ENCODE results near the gene CAMK4.
"Not testable (repeated sequence)": the region's sequence is repeated elsewhere in the genome, so short reads cannot be mapped to it uniquely, and the experiment has no call there.

CAMK4 gene

DNA sequence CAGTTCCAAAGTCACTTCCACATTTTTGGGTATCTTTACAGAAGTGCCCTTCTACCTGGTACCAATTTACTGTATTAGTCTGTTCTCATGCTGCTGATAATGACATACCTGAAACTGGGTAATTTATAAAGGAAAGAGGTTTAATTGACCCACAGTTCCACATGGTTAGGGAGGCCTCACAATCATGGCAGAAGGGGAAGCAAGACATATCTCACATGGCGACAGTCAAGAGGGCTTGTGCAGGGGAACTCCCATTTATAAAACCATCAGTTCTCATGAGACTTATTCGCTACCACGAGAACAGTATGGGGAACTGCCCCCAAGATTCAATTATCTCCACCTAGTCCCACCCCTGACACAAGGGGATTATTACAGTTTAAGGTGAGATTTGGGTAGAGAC, 185.9 kb downstream of the CAMK4 start:
- H3K4me1 ChIP-seq (ENCODE audit: insufficient read depth, low read length); H3K36me3 ChIP-seq (ENCODE audit: insufficient read depth, low read depth, low read length); H3K27ac ChIP-seq (ENCODE audit: low read length); H3K4me3 ChIP-seq (ENCODE audit: low read length); H3K9me3 ChIP-seq (ENCODE audit: insufficient read depth, low read depth, low read length); H3K27me3 ChIP-seq (ENCODE audit: insufficient read depth, low read length); H3K9ac ChIP-seq (ENCODE audit: low read depth, low read length): not testable (repeated sequence)

DNA sequence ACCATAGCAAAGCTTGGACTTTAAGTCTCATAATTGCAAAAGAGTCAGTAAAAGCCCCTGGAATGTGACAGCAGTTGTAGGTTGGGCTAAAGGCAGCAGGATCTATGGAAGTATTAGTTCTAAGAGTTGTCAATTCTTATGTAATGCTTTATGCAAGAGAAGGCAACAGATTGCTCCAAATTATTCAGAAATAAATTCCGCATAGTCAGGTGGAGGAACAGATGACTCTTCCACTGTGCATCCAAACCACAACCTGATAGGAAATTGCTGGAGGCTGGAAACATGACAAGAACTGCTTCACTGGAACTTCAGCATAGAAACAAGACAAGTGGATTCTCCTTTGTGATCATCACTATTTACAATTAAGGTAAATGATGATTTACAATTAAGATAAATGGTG, 187.1 kb downstream of the CAMK4 start:
- no peaks in the 10 kb centered on the region for H3K4me1 ChIP-seq (ENCODE audit: insufficient read depth, low read length)
- H3K27me3 ChIP-seq (ENCODE audit: insufficient read depth, low read length): no peaks in the 10 kb centered on the region
- peaks cover 10% of the 10 kb centered on the region for H3K9me3 ChIP-seq (ENCODE audit: insufficient read depth, low read depth, low read length)
- H3K9ac ChIP-seq (ENCODE audit: low read depth, low read length): no peak overlapping the region
- no peak overlapping the region for H3K4me3 ChIP-seq (ENCODE audit: low read length)
- H3K27ac ChIP-seq (ENCODE audit: low read length): no peak overlapping the region
- H3K36me3 ChIP-seq (ENCODE audit: insufficient read depth, low read depth, low read length): no peaks in the 10 kb centered on the region

DNA sequence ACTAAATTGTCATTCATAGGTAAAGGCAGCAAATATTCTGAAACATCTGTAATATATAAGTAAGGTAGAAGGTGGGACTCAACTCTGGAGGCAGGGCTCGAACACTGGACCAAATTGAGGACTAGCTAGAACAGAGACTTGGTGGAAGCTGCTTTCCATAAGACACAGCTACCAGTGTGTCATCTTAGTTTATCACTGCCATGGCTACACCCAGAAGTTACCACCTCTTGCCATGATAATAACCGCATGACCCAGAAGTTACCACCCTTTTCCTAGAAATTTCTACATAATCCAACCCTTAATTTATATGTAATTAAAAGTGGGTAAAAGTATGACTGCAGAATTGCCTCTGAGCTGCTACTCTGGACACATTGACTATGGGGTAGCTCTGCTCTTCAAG, 188.4 kb downstream of the CAMK4 start:
- no peaks in the 10 kb centered on the region for H3K4me1 ChIP-seq (ENCODE audit: insufficient read depth, low read length)
- H3K4me3 ChIP-seq (ENCODE audit: low read length): no peak overlapping the region
- H3K36me3 ChIP-seq (ENCODE audit: insufficient read depth, low read depth, low read length): no peaks in the 10 kb centered on the region
- H3K9me3 ChIP-seq (ENCODE audit: insufficient read depth, low read depth, low read length): peaks cover 10% of the 10 kb centered on the region
- no peak overlapping the region for H3K9ac ChIP-seq (ENCODE audit: low read depth, low read length)
- no peaks in the 10 kb centered on the region for H3K27me3 ChIP-seq (ENCODE audit: insufficient read depth, low read length)
- no peak overlapping the region for H3K27ac ChIP-seq (ENCODE audit: low read length)

DNA sequence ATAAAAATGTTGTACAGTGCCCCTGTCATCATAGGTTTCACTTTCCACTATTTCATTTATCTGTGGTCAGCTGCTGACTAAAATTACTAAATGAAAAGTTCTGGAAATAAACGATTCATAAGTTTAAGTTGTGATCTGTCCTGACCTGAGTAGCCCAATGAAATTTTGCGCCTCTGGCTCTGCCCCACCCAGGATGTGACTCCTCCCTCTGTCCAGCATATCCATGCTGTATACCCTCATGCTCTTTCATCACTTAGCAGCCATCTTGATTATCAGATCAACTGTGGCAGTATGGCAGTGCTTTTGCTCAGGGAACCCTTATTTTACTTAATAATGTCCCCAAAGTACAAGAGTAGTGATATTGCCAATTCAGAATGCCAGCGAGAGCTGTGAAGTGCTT, 190.9 kb downstream of the CAMK4 start:
- no peaks in the 10 kb centered on the region for H3K9me3 ChIP-seq (ENCODE audit: insufficient read depth, low read depth, low read length)
- no peak overlapping the region for H3K27ac ChIP-seq (ENCODE audit: low read length)
- H3K27me3 ChIP-seq (ENCODE audit: insufficient read depth, low read length): no peaks in the 10 kb centered on the region
- H3K4me1 ChIP-seq (ENCODE audit: insufficient read depth, low read length): no peaks in the 10 kb centered on the region
- H3K4me3 ChIP-seq (ENCODE audit: low read length): no peak overlapping the region
- H3K36me3 ChIP-seq (ENCODE audit: insufficient read depth, low read depth, low read length): no peaks in the 10 kb centered on the region
- H3K9ac ChIP-seq (ENCODE audit: low read depth, low read length): no peak overlapping the region

DNA sequence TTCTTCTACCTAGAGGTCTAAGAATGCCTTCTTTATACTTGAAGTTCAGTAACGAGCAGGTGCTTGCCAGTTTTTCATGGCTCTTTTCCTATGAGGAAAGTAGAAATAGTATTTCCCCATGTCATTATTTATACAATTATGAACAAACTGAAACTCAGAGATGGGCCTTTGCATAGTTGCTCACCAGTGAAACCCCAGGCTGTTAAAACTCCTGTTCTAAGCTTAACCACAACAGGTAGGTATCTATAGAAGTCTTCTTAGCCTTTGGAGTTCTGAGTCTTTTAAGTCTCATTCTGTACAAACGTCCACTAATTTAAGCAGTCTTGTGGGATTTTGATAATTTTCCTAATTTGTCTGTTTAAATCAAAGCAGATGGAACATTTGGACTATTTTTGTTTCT, 198.1 kb downstream of the CAMK4 start:
- Histone ChIP-seq H3K4me1 (ENCODE audit: insufficient read depth, low read length) (peaks cover 6% of the 10 kb centered on the region; the same call in 1 of the 2 replicates), H3K9me3 (ENCODE audit: insufficient read depth, low read depth, low read length) (no peaks in the 10 kb centered on the region), H3K36me3 (ENCODE audit: insufficient read depth, low read depth, low read length) (no peaks in the 10 kb centered on the region), H3K27ac (ENCODE audit: low read length) (no peak overlapping the region), H3K27me3 (ENCODE audit: insufficient read depth, low read length) (no peaks in the 10 kb centered on the region), H3K9ac (ENCODE audit: low read depth, low read length) (no peak overlapping the region), H3K4me3 (ENCODE audit: low read length) (no peak overlapping the region)

DNA sequence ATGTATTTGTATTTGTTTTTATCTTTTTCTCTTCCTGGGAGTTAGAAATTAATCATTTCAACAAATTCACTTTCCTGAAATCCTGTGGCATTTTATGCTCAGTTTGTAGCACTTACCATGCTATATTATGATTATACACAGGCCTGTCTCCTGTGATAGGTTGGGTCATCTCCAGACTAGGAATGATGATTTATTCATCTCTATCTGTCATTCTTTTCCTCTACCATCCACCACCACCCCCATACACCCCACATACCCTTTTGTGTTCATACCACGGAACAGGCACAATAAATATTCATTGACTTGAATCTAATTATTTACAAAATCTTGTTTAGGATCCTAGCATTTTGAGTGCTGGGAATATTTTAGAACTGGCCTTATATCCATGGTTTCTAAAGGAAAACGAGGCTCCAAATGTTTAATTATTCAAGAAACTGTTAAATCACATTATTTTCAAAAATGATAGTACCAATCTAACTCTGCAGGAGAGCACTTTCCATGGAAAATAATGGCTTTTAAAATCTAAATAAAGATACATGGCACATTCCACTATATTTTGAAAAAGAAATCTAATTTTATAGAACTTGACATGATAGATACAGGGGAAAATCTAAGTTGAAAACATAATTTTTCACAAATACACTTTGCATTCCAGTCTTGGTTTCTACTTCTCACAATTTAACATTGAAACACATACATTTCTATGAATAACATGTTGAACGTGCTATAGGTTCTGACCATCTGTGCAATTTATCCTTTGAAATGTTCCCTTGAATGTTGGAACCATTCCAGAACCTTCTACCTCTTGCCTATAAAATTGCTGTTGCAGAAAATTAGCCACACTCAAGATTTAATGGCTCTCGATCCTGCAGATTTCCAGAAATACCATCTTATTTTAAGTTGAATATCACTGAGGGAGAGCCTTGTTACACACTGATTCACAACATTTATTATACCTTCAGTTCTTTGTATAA, 198.8 kb downstream of the CAMK4 start:
- Histone ChIP-seq H3K27me3 (ENCODE audit: insufficient read depth, low read length) (no peaks in the 10 kb centered on the region), H3K36me3 (ENCODE audit: insufficient read depth, low read depth, low read length) (no peaks in the 10 kb centered on the region), H3K9me3 (ENCODE audit: insufficient read depth, low read depth, low read length) (no peaks in the 10 kb centered on the region), H3K27ac (ENCODE audit: low read length) (no peak overlapping the region), H3K9ac (ENCODE audit: low read depth, low read length) (no peak overlapping the region), H3K4me3 (ENCODE audit: low read length) (no peak overlapping the region), H3K4me1 (ENCODE audit: insufficient read depth, low read length) (peaks cover 6% of the 10 kb centered on the region; the same call in 1 of the 2 replicates)

DNA sequence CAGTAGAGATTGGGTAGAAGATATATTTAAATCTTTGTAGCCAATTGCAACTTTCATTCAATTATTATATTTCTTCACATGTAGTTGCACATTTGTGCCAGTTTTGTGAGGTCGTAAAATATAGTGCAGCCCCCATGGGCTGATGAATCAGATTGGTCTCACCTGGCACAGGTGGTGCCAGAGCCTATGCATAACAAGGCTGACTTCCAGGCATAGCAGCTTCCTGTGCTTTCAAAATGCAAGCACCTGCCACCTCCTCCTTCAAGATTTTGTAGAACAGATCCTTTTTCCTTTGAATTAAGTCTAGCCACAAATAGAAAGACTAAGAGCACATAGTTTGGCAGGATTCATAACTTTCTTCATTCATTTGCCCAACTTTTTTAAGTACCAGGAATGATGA, 201.0 kb downstream of the CAMK4 start:
- H3K4me1 ChIP-seq (ENCODE audit: insufficient read depth, low read length): peaks cover 6% of the 10 kb centered on the region; the same call in 1 of the 2 replicates
- no peak overlapping the region for H3K4me3 ChIP-seq (ENCODE audit: low read length)
- no peaks in the 10 kb centered on the region for H3K27me3 ChIP-seq (ENCODE audit: insufficient read depth, low read length)
- H3K36me3 ChIP-seq (ENCODE audit: insufficient read depth, low read depth, low read length): no peaks in the 10 kb centered on the region
- no peak overlapping the region for H3K27ac ChIP-seq (ENCODE audit: low read length)
- H3K9ac ChIP-seq (ENCODE audit: low read depth, low read length): no peak overlapping the region
- no peaks in the 10 kb centered on the region for H3K9me3 ChIP-seq (ENCODE audit: insufficient read depth, low read depth, low read length)

DNA sequence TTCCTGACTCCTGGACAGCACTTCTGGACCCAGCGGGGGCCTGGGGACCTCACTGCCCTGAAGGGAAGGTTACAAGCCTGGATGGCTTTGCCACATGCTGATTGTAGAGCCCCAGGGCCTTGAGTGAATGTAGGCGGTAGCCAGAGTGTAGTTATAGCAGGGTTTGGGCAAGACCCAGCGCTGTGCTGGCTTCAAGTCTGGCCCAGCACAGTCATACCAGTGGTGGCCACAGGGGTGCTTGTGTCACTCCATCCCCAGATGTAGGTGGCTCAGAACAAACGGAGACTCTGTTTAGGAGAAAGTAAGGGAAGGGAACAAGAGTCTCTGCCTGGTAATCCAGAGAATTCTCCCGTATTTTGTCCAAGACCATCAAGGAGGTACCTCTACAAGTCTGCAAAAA, 203.6 kb downstream of the CAMK4 start:
- Histone ChIP-seq H3K9me3 (ENCODE audit: insufficient read depth, low read depth, low read length) (no peaks in the 10 kb centered on the region), H3K27me3 (ENCODE audit: insufficient read depth, low read length) (no peaks in the 10 kb centered on the region), H3K4me3 (ENCODE audit: low read length) (no peak overlapping the region), H3K36me3 (ENCODE audit: insufficient read depth, low read depth, low read length) (no peaks in the 10 kb centered on the region), H3K27ac (ENCODE audit: low read length) (no peak overlapping the region), H3K4me1 (ENCODE audit: insufficient read depth, low read length) (peaks cover 6% of the 10 kb centered on the region; the same call in 1 of the 2 replicates), H3K9ac (ENCODE audit: low read depth, low read length) (no peak overlapping the region)

DNA sequence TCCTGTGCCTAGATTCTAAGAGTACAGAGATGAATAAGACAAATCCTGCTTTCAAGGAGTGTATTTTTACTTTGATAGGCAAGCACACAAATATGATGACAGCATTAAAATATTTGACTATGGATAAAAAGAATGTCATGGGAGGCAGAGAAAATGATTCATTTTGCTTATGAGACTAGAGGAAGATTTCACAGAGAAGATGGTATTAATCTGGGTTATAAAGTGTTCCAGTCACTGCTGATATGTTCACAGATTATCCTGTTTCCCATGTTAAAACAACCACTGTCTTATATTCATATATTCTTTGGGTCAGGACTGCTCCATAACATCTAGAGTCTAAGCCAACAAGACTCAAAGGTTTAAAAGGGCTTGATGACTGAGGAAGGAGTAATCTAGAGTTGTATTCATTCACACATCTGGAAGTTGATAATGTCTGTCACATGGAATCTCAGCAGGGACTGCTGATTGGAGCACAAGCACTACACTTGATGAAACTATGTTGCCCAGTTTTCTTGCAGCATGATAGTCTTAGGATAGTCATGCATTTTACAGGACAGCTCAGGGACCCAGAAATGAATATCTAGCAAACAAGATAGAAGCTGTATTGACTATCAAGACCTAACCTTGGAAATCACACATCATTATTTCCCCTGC, 208.8 kb downstream of the CAMK4 start:
- H3K27ac ChIP-seq (ENCODE audit: low read length): no peak overlapping the region
- H3K9ac ChIP-seq (ENCODE audit: low read depth, low read length): no peak overlapping the region
- H3K9me3 ChIP-seq (ENCODE audit: insufficient read depth, low read depth, low read length): no peaks in the 10 kb centered on the region
- no peaks in the 10 kb centered on the region for H3K27me3 ChIP-seq (ENCODE audit: insufficient read depth, low read length)
- no peaks in the 10 kb centered on the region for H3K36me3 ChIP-seq (ENCODE audit: insufficient read depth, low read depth, low read length)
- no peaks in the 10 kb centered on the region for H3K4me1 ChIP-seq (ENCODE audit: insufficient read depth, low read length)
- H3K4me3 ChIP-seq (ENCODE audit: low read length): no peak overlapping the region

DNA sequence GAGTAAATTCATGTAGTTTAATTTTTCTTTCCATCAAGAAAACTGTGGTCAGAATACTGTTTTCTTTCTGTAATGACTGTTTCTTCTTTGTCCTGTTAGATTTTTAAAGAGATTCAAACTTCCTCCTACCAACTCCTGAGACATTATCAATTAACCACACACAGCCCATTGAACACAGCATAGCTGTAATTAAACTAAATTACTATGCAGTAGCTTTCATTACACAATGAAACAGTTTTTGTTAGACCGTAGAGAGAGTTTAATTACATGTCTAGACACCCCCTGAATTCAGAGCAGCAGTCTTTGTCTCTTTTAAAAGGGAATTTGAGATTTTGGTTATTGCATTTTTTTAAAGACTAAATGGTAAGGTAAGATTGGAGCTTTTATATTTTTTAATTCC, 210.6 kb downstream of the CAMK4 start:
- Histone ChIP-seq H3K9ac (ENCODE audit: low read depth, low read length) (no peak overlapping the region), H3K27me3 (ENCODE audit: insufficient read depth, low read length) (no peaks in the 10 kb centered on the region), H3K4me3 (ENCODE audit: low read length) (no peak overlapping the region), H3K36me3 (ENCODE audit: insufficient read depth, low read depth, low read length) (no peaks in the 10 kb centered on the region), H3K27ac (ENCODE audit: low read length) (no peak overlapping the region), H3K4me1 (ENCODE audit: insufficient read depth, low read length) (no peaks in the 10 kb centered on the region), H3K9me3 (ENCODE audit: insufficient read depth, low read depth, low read length) (no peaks in the 10 kb centered on the region)

DNA sequence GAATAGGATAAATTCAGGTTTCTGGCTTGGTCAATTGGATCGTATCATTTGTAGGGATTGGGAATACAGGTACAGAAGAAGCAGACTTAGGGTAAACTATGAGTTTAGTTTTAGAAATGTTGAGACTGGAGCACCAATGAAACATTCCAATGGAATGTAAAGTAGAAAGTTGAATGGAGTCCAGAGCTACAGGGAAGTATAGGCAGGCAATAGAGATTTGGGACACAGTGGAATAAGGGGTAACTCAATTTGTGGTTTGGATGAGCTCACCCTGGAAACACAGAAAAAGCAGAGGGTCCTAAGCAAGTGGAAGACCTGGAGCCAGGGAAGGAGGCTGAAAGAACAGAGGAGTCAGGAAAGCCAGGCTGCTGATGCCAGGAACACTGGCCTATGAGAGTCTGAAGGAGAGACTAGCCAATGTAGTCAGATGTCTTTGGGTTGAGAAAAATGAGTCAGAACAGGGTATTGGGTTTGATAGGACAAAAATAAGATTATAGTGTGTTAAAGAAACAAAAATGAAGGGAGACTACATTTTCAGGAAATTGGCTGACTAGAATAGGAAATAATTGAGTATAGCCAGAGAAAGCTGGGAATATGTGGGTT, 215.4 kb downstream of the CAMK4 start:
- H3K9me3 ChIP-seq (ENCODE audit: insufficient read depth, low read depth, low read length): no peaks in the 10 kb centered on the region
- H3K9ac ChIP-seq (ENCODE audit: low read depth, low read length): no peak overlapping the region
- H3K27ac ChIP-seq (ENCODE audit: low read length): no peak overlapping the region
- no peaks in the 10 kb centered on the region for H3K4me1 ChIP-seq (ENCODE audit: insufficient read depth, low read length)
- no peak overlapping the region for H3K4me3 ChIP-seq (ENCODE audit: low read length)
- H3K27me3 ChIP-seq (ENCODE audit: insufficient read depth, low read length): no peaks in the 10 kb centered on the region
- H3K36me3 ChIP-seq (ENCODE audit: insufficient read depth, low read depth, low read length): no peaks in the 10 kb centered on the region

Measured in iPS-20b (cell line).